ENCODE data around the gene LRIG1.

LRIG1 gene

DNA sequence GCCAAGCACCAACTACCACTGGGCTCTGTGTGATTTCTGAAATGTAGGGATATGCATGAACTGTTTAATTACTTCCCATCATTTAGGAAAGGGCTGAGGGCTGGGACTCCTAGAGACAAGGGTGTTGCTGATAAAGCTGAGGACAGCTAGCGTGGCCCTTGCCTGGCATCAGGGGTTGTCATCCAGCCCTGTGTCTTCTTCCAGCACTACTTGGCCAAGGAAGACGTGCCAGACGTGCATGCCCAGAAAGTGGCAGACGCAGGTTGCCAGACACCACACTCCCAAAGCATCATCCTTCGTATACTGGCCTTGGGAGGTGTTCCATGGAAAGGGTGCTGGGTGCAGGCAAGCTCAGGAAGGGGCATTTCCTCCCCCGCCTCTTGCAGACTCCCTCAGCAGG, 64.8 kb downstream of the LRIG1 start:
- TF ChIP-seq, protein P1, sequence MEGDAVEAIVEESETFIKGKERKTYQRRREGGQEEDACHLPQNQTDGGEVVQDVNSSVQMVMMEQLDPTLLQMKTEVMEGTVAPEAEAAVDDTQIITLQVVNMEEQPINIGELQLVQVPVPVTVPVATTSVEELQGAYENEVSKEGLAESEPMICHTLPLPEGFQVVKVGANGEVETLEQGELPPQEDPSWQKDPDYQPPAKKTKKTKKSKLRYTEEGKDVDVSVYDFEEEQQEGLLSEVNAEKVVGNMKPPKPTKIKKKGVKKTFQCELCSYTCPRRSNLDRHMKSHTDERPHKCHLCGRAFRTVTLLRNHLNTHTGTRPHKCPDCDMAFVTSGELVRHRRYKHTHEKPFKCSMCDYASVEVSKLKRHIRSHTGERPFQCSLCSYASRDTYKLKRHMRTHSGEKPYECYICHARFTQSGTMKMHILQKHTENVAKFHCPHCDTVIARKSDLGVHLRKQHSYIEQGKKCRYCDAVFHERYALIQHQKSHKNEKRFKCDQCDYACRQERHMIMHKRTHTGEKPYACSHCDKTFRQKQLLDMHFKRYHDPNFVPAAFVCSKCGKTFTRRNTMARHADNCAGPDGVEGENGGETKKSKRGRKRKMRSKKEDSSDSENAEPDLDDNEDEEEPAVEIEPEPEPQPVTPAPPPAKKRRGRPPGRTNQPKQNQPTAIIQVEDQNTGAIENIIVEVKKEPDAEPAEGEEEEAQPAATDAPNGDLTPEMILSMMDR (IDR thresholded peaks at IDR 0.05; ENCODE audit: borderline replicate concordance, insufficient read depth, low read depth, low read length), result no peak
- no peak overlapping the region for H3K4me3 ChIP-seq (ENCODE audit: low read depth, low read length)

DNA sequence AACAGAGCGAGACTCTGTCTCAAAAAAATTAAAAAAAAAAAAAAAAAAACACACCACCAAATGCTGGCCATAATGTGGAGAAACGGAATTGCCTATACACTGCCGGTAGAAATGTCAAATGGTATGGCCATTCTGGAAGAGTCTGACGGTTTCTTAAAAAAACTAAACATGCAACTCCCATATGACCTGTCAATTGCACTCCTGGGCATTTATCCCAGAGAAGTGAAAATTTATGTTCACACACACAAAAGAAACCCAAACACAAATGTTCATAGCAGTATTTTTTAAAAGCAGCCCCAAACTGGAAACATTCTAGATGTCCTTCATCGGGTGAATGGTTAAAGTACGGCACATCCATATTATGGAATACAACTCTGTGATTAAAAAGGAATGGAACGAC, 66.1 kb downstream of the LRIG1 start:
- TF ChIP-seq, protein P1 (IDR thresholded peaks at IDR 0.05; ENCODE audit: borderline replicate concordance, insufficient read depth, low read depth, low read length), result no peak
- H3K4me3 ChIP-seq (ENCODE audit: low read depth, low read length), result no peak overlapping the region

DNA sequence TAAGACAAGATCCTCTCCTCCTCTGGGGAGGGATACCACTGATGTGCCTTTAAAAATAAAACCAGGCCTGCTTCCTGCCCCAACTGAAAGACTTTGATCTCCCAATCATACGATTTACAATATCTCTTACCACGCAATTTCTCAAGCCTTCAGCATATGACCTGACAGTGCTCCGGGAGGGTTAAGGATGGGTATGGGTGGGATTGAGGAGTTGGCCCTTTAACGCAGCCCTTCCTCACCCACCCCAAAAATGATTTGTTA, 67.4 kb downstream of the LRIG1 start:
- no peak overlapping the region for H3K4me3 ChIP-seq (ENCODE audit: low read depth, low read length)
- TF ChIP-seq, protein P1 (IDR thresholded peaks at IDR 0.05; ENCODE audit: borderline replicate concordance, insufficient read depth, low read depth, low read length), result no peak

DNA sequence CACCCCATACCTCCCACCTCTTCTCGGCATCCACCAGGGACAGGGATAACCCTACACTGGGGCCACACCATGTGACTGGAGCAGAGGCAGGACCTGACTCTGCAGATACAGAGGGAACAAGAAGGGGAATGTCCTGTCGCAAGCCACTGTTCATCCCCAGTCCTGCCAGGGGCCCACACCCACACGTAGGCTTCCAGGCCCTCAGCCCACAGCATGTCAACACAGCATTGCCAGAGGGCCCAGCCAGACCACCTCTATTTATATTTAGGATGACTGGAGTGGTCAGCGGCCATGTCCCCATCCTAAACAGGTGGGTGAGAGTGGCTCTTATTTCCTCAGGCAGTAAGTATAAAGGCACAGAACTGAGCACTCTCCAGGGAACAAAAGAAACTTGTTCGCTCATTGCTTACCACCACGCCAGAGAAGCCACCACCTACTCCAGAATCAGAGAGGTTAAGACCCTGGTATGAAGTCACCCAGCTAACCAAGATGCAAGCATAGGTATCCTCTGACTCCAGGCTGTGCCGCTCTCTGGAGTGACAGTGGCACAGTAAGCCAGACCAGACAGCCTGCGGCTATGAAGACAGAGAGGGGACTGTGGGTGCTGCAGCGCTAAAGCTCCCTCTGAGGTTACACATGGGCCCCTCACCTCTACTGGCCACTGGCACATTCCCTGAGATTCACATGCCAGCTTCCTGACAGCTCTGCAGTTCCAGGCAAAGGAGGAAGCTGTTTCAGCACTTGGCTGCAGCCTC, 67.9 kb downstream of the LRIG1 start:
- H3K4me3 ChIP-seq (ENCODE audit: low read depth, low read length), result no peak overlapping the region
- TF ChIP-seq, protein P1 (IDR thresholded peaks at IDR 0.05; ENCODE audit: borderline replicate concordance, insufficient read depth, low read depth, low read length), result no peak

DNA sequence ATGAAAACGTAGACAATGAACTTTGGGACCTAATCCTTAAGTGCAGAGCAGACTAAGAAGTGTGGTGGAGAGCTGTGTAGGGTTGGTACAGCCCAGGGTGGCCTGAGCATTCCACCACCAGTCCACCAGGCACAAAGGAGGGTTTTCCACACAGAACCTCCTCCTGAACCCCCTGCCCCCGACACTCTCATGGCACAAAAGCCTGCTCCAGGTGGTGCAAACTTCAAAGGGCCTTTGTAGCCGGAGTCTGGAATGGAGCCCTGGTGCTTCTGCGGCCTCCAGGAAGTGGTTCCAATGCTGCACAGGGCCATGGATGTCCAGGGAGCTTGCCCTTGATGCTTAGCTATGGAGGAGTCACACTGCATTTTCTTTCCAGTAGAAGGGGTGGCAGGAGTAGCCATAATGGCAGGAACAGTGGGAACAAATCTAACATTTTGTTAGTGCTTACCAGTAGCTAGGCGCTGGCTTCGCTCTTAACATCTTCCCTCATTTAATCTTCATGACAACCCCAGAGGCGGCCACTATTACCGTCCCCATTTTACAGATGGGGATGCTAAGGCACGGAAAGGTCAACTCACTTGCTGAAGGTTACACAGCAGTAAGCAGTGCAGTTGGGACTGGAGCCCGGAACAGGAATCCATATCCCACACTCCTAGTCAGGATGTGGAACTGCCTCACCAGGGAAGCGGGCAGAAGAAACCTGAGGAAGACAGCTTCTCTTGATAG, 68.6 kb downstream of the LRIG1 start:
- TF ChIP-seq, protein P1 (IDR thresholded peaks at IDR 0.05; ENCODE audit: borderline replicate concordance, insufficient read depth, low read depth, low read length), result no peak
- no peak overlapping the region for H3K4me3 ChIP-seq (ENCODE audit: low read depth, low read length)

DNA sequence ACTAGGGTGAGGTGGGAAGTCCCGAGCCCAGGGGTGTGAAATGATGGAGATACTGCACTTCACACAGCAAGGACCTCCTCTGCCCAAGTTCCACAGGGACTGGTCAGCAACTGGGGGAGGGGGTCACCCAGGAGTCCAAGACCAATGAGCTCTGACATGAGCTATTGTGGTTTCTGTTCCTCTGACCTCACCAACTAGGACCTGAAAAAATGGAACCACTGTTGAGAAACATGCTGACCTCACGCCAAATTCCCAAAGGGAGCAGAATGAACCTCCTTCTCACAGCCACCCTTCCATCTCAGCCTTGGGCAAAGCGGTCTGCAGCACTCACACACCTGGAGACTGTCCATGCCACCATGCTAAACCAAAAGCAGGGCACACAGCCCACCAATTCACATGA, 69.3 kb downstream of the LRIG1 start:
- TF ChIP-seq, protein P1 (IDR thresholded peaks at IDR 0.05; ENCODE audit: borderline replicate concordance, insufficient read depth, low read depth, low read length), result no peak
- H3K4me3 ChIP-seq (ENCODE audit: low read depth, low read length), result no peak overlapping the region

DNA sequence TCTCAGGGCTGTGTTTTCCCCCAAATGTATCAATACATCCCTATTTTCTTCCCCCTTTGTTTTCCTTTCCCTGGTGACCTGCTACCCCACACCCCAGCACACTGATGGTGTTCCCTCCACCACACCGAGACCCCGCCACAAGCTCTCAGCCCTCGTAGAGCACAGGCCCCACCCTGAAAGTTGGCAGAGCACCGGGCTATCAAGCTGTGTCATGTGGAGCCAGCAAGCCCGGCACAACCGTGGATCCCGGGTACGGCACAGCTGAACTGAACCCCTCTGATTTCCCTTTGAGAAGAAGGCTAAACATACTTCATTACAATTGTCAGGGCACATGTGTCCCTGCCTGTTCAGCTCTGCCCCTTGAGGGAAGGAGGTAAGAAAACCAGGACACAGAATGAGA, 69.9 kb downstream of the LRIG1 start:
- TF ChIP-seq, protein P1 (IDR thresholded peaks at IDR 0.05; ENCODE audit: borderline replicate concordance, insufficient read depth, low read depth, low read length), result no peak
- no peak overlapping the region for H3K4me3 ChIP-seq (ENCODE audit: low read depth, low read length)

All from GM12875 (cell line).